Skeletal muscle cell (primary cell): ENCODE data around the gene PRSS36.
A peak's percentile ranks its signal among the peaks of the same experiment; 100 is the strongest.
"Not testable (repeated sequence)": the region's sequence is repeated elsewhere in the genome, so short reads cannot be mapped to it uniquely, and the experiment has no call there.

Experiments used
- DNase-seq: peaks from one replicate; pipeline ENCODE4 v3.0.0-alpha.2; 2010; ENCODE audit warnings: low read depth
- H3K4me3 ChIP-seq: 2 replicates; pipeline ENCODE4 v1.5.1; 2011; ENCODE audit warnings: low read depth, mild to moderate bottlenecking, control low read depth, low read length, moderate library complexity

PRSS36 gene

DNA sequence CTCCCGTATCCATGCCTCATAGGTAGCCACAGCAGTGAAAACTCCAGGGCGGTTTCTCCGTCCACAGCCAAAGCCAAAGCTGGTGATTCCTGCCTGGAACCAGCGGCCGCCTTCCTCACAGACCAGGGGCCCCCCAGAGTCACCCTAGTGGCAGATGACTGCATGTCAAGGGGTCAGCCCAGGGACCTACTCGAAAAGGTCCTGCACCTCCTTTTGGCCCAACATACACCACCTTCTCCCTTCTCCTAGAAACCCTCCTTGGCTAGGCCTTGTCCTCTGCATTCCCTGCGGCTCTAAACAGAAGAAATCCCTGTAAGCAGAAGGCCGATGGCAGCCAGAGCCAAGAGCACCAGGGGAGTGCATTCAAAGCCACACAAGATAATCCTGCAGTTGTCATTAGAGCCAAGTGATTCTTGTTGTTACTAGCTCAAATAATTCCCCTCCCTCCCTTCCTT is 6.1 kb downstream of the PRSS36 start:
- no peak overlapping the region for H3K4me3 ChIP-seq
- DNase-seq = no peak

DNA sequence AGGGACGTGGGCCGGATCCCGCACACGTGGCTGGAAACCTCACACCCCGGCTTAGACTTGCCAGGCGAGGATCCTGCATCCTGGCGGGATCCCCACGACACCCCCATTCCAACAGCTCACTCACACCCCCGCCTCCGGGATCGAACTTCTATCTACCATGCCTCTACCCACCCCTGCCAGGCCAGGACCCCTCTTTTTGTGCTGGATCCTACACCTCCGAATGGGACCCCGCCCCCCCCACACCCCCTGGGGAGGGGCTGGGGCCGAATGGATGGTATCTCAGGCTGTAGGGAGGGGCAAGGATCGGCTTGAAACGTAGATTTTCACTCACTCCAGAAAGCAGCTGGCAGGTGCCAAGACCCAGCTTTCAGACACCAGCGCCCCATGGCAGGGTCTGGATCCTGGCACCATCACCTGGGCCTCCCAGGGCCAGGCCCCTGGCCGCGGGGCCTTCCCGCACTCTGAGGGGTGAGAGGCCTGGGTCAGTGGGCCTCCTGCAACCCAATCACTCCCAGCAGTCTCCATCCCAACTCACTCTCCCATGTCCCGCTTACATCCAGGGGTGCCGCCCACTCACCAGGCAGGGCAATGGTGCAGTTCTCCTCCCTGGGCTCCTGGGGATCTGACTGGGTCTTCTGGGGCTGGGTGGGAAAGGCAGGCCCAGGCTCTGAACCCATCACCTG is 6.7 kb downstream of the PRSS36 start:
- peak overlapping the region; percentile 50 for H3K4me3 ChIP-seq
- no peak for DNase-seq

DNA sequence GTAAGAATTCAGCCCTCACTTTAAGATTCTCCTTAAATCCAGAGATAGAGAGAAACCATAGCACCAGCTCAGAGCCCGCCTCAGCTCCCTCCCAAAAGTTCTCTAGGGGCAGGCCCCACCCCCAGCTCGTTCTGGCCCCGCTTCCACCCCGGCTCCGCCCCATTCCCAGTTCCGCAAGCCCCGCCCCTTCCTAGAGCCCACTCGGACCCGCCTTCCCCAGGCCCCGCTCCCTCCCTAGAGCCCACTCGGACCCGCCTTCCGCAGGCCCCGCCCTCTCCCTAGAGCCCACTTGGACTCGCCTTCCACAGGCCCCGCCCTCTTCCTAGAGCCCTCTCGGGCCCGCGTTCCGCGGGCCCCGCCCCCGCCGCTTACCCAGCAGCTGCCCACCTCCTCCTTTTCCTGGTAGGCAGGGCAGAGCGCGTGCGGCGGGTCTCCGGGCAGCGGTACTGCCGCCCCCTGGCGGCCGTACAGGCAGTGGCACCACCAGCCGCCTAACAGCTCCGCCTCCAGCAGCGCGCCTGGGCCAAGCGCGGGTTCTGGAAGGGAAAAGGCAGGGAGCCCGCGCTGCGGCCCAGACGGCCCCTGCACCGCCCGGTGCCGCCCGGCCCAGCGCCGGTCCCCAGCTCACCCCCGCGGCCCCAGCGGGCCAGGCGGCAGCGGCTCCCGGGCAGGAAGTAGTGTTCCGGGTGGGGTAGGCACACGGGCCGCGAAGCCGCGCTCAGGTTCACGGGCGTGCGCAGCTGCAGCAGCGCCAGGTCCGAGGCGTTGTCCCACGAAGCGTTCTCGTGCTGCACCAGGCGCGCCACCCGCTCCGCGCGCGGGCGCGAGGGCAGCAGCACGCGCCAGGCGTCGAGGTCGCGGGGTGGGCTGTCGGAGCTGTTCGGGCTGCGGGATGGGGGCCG is 7.5 kb downstream of the PRSS36 start:
- H3K4me3 ChIP-seq = peak overlapping the region; percentile 50
- DNase-seq = peak; percentile 94

DNA sequence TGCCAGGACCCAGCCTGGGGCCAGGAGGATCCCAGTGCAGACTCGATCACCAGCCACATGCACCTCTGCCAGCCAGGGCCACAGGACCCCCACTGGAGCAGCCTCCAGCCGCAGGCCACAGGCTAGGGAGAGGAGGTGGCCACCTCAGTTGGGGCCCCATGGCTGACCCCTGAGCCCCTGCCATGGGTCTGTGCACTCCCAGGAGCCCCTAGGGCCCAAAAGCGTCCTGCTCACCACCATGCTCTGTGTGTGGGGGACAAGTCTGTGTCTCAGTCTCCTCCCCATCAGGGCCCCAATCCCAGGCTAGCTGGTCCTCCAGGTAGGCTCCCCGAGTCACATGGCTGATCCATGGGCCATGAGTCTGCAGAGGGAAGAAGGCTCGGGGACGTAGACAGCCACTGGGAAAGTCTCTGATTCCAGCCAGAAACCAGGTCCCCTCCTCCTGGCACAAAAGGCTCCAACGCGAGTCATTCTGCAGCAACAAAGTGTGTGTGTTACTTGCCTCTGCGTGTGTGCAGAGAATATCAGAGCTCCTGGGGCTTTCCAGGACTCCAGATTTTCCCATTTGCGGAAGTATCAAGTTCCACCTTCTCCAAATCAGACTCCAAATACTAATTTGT is 8.3 kb downstream of the PRSS36 start:
- DNase-seq = peak; percentile 23
- H3K4me3 ChIP-seq = peak overlapping the region; percentile 38

DNA sequence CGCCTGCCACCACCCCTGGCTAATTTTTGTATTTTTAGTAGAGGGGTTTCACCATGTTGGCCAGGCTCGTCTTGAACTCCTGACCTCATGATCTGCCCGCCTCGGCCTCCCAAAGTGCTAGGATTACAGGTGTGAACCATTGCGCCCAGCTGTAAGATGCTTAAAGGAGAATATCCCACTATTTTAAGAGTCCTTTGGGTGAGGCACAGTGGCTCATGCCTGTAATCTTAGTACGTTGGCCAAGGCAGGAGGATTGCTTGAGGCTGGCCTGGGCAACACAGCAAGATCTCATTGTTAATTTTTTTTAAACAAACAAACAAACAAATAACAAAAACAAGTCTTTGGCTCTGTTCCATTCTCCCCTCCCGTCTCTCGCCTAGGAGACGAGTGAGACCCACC is 8.8 kb downstream of the PRSS36 start:
- H3K4me3 ChIP-seq, DNase-seq: not testable (repeated sequence)

DNA sequence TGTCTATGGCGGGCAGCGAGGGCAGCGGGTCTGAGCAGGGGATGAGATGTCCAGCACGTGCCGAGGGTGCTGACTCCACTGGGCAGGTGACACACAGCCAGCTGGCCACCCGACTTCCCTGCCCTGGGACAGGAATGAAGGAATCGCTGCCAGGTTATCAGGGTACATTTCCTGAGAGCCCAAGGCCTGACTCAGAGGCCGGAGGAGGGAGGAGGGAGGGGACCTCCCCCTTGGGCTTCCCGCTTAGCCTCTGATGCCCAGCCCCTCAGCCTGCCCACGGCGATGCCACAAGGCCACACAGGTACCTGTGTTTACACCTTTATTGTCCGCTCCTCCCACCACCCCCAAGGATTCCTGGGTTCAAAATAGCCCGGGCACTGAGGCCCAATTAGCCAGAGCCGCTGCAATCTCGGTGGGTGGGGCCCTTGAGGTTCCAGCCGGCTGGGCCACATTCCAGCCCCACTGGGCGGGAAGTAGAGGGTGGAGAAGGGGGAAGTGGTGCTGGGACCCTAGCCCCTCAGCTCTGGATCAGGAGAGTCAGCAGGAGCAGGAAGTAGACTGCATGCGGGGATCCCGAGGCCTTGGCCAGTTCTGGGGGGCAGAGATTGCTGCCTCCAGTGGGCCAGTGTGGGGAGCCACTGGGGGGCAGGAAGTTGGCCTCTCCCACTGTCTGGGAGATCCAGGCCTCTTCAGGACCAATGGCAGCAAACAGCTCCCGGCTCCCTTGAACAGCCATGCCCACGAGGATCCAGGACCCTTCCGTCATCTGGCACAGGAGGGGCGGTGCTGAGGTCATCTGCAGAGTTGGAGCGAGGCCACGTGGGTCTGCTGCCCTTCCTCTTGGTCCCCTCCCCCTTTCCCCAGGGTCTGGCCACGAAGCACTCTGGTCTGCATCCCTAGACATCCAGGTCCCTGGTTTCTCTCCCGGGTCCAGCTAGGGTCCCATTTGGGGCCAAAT is 11.0 kb downstream of the PRSS36 start:
- H3K4me3 ChIP-seq = no peak overlapping the region
- peak; percentile 4 for DNase-seq

DNA sequence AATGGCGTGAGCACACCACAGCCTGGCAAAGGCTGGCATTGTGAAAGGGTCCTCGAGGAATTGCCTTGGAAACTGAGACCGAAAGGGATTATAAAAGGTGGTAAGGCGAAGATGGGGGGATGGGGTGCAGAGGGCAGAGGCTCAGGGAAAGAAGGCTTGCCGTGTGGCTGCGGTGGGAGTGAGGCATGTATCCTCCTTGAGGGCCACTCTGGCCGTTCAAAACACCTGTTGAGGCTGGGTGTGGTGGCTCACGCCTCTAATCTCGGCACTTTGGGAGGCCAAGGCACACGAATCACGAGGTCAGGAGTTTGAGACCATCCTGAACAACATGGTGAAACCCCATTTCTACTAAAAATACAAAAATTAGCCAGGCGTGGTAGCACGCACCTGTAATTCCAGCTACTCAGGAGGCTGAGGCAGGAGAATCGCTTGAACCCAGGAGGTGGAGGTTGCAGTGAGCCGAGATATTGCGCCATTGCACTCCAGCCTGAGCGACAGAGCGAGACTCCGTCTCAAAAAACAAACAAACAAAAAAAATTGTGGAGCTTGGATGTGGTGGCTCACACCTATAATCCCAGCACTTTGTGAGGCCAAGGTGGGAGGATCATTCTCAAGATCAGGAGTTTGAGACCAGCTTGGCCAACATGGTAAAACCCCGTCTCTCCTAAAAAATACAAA is 12.9 kb downstream of the PRSS36 start:
- DNase-seq = not testable (repeated sequence)

DNA sequence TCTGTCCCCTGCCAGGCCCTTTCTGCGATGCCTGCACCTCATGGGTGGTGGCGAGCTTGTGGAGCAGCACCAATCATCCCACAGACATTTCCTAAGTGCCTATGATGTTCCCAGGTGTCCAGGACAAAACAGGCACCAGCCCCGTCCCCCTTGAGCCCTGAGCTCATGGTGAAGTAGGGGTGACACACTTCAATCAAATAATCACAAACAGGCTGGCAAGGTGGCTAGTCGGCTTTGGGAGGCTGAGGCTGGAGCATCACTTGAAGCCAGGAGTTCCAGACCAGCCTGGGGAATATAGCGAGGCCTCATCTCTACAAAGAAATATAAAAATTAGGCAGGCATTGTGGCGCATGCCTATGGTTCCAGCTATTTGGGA is 13.6 kb downstream of the PRSS36 start:
- no peak overlapping the region for H3K4me3 ChIP-seq
- no peak for DNase-seq

More for the DNA sequence above, 12.9 kb downstream of the PRSS36 start:
- H3K4me3 ChIP-seq = not testable (repeated sequence)

DNA sequence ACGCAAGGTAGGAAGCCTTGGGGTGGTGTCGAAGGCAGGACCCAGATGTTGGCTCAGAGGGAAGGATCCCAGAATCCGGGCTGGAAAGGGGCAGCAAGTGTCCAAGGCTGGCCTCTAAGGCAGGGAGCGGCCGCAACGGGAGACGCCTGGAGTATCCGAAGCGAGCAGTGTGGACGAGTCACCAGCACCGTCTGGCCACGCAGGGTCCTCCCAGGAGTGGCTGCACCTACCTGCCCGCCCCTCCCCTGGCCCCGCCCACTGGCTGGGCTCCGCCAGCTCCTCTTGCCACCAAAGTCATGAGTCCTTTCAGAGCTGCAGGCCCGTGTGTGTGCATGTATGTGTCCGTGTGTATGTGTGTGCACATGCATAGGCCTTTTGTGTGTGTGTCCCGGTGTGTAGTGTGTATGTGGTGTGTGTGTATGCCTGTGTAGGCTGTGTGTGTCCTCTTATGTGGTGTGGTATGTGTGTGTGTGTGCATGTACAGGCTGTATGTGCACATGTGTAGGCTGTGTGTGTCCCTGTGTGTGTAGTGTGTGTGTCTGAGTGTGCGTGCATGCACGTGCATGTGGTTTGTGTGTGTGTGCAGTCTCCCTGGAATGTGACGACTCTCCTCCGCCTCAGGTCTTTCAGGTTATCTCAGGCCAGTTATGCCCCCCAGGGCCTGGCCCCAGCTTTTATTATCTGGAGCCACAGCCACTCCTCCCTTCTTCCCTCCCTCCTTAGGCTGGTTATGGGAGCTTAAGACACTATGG is 14.2 kb downstream of the PRSS36 start, which contains the start of gene PRSS8:
PRSS8 (minus strand) TSS at position 193 of the 752 bp plus-strand sequence. CDS start 229 bp downstream, outside the sequence.
- DNase-seq = no peak
- no peak within 1 kb of the TSS for H3K4me3 ChIP-seq

DNA sequence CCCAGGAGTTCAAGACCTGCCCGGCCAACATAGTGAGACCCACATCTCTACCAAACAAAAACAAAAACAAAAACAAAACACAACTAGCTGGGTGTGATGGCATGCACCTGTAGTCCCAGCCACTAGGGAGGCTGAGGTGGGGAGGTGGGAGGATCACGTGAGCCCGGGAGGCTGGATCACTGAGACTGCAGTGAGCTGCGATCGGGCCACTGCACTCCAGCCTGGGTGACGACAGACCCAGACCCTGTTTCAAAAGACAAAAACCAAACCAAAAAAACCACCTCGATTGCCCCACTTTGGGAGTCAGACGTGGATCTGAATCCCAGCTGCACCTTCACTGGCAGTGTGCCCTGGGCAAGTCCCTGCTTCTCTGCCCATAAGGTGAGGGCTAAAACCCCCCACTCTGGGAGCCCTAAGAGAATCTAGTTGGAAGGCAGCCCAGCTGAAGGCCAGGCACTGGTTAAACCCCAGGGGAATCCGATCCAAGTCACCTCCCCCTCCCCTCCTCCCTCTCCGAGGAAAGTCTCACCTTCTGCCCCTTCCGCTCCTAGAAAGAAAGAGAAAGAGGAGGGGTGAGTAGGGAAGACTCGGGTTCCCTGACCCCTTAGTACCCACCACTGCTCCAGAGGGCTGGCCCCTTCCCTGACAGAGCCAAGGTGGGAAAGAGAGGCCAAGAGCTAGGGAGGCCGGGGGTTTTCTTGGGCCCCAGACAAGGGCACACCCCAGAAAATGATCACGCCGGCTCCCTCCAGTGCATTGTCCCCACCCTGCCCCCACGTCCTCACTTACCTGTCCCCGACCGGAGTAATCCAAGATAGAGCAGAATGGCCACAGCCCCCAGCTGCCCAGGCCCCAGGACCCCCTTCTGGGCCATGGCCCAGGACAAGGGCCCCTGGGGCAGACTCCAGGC is 15.0 kb downstream of the PRSS36 start:
- no peak overlapping the region for H3K4me3 ChIP-seq
- DNase-seq = no peak

DNA sequence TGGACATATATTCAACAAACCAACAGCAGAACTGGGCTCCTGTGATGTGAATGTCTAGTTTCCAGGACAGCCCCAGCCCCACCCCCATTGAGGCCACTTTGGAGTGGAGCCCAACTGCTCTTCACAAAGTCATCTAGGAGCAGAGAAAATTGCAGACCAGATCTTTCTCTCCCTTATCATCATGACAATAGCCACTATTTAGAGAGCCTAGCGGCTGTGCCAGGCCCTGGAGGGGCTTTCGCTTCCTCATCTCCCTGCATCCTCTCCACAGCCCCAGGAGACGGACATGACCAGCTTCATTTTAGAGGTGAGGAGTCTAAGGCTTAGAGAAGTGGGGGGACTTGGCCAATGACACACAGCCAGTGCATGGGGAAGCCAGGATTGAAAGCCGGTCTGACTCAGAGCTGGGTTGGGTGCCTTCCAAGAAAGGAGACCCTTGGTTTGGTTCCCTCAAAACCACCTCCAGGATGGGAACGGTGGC is 15.7 kb downstream of the PRSS36 start:
- DNase-seq = no peak

DNA sequence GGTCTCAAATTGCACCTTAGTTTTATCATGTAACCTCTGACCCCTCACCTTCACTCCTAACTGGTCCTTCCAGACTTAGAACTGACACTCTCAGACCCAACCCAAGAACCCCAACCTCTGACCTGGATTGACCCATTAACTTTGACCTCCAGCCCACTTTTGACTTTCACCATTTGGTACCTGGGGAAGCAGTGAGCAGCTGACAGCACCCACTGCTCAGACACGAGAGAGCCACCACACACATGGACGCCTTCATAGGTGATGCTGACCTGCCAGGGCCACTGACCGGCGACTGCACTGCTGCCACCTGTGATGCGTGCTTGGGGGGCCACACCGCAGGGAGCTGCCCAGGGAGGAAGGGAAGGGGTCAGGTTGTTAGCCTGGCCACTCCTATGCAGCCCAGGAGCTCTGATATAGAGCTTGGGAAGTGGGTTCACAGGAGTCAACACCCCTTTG is 16.8 kb downstream of the PRSS36 start:
- no peak for DNase-seq
- no peak overlapping the region for H3K4me3 ChIP-seq

More for the DNA sequence above, 15.7 kb downstream of the PRSS36 start:
- no peak overlapping the region for H3K4me3 ChIP-seq

DNA sequence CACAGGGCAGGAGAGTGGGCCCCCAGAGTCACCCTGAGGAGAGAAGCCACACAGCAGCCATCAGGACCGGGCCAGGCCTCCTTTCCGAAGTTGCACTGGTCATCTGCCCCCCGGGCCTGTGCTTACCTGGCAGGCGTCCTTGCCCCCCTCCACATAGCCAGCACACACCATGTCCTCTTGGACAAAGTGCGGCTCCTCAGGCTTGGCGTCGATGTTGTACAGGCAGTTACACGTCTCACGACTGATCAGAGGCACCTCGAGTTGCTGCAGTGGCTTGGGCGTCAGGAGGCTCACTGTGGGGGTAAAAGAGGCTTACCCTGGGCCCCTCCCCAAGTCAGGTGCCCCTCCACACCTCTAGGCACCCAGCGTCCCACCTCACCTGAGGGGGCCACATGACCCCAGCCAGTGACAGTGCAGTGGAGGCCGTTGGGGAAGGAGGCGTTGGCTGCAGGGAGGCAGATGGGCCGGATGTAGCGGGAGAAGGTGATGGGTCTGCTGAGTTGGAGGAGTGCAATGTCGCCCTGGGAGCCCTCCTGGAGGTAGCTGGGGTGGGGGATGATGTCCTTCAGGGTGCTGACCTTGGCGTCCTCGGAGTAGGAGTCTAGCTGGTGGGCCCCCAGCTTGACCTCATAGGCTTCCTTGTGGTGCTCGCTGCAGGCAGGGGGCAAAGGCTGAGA is 17.4 kb downstream of the PRSS36 start:
- no peak for DNase-seq

DNA sequence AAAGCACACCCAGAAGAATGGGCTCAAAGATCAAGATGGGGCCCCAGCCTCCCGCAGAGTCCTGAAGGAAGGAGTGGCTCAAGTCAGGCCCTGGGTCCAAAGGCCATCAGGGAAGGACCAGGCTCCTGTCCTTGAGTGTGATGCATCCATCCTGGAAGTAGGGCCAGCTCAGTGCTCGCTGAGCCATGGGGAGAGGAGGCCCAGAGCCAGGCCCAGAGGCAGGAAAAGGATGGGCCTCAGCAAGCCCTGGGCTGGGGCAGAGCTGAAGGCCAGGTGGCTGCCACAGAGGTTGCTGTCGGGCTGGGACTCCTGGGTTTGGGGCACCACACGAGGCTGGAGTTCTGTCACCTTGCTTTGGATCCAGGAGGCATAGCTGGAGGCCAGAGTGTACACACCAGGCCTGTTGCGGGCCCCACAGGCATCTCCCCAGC is 18.0 kb downstream of the PRSS36 start:
- no peak for DNase-seq
- no peak overlapping the region for H3K4me3 ChIP-seq

More for the DNA sequence above, 17.4 kb downstream of the PRSS36 start:
- no peak overlapping the region for H3K4me3 ChIP-seq

DNA sequence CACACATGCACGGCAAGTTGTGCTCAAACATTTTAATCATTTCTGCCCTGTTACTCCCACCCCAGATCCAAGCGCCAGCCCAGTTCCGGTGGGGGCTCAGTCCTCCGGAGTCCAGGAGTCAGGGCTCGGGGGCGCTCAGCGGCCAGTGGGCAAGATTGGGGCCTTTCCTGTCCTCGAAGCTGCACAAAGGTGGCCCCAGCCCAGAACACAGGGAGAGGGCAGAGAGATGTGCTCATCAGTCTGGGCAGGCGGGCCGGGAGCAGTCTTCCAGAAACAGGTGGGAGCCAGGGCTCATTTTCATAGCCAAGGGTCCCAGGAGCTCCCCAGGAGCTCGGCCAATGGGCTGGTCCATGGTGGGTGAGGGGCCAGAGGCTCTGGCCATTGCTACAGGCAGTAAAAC is 18.4 kb downstream of the PRSS36 start:
- no peak overlapping the region for H3K4me3 ChIP-seq
- no peak for DNase-seq

DNA sequence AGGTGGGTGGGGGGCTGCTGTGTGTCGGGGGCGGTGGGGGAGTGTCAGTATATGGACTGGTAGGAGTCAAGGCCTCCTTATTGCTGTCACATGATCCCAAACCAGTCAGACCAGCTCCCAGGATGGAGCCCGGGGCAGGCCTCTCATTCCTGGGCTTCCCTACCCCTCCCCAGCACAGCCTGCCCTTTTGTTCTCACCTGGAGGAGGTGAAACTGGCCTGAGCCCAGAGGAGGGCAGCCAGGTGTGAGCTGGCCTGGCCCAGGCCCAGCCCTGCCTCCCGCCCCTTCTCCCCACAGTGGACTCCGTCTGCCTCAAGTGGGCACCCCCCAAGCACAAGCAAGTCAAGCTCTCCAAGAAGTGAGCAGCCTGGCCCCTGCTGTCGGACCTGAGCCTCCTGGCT is 19.0 kb downstream of the PRSS36 start:
- H3K4me3 ChIP-seq = no peak overlapping the region
- DNase-seq = no peak
